ENCODE results near the gene EFCAB11. TPM values are rescaled to one million over a fixed set of nuclear protein-coding genes. Genes with fewer than 3 reads are reported as not detected.

Gene EFCAB11
- total and polyA plus RNA-seq, 2 of the 8 experiments (the other 6 are each of a cell fraction or from before 2014, with no cell fraction given) = 6.8 to 12.8 TPM

DNA sequence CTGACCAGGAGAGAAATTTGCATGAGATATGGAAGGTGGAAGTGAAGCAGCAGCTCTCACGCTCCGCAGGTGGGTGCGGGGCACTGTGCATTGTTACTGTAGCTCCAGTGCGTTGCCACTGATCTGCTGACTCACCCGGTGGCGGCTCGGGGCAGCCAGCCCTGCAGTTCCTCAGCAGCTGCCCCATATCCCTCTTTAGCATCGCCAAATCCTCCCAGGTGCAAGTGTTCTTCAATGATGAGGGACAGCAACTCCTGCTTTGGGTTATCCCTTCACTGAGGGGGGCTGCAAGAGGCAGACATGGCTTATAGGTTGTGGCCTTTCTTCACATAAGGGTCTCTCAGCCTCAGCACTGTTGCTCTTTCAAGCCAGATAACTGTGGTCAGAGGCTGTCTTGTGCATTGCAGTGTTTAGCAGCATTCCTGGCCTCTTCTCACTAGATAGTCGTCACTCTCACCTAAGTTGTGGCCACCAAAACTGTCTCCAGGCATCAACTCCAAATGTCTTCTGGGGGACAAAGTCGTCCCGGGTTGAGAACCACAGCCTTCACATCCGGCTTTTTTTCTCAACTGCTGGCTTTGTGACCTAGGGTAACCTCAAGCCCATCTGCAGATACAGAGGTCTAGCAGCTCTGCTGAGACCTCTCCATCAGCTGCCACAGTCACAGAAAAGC is 180.8 kb downstream of the EFCAB11 start (continued):
- TF ChIP-seq BACH1 (IDR thresholded peaks at IDR 0.05; ENCODE audit: low read length) = peak; percentile 98
- TF ChIP-seq KDM5A (IDR thresholded peaks at IDR 0.05; ENCODE audit: low read length) = no peak
- TF ChIP-seq JUND (IDR thresholded peaks at IDR 0.05; ENCODE audit: low read length) = peak; percentile 80
- TF ChIP-seq SIX5 (IDR thresholded peaks at IDR 0.05; ENCODE audit: low read depth, low read length) = no peak
- TF ChIP-seq TCF12 (IDR thresholded peaks at IDR 0.05; ENCODE audit: low read depth, low read length) = 0 out of 2 replicates have a peak, but pooled peaks have one; percentile 69
- TF ChIP-seq FOSL1 (IDR thresholded peaks at IDR 0.05; ENCODE audit: insufficient read depth, low read depth, low read length) = no peak
- TF ChIP-seq MAFK (IDR thresholded peaks at IDR 0.05; ENCODE audit: low read depth, low read length) = peak; percentile 97
- TF ChIP-seq NANOG (IDR thresholded peaks at IDR 0.05; ENCODE audit: insufficient read depth, low read depth, low read length, poor library complexity, severe bottlenecking) = no peak
- TF ChIP-seq RXRA (IDR thresholded peaks at IDR 0.05; ENCODE audit: insufficient read depth, low read depth, low read length) = no peak
- no peak for TF ChIP-seq ZNF274 (IDR thresholded peaks at IDR 0.05; ENCODE audit: borderline replicate concordance, extremely low read depth, low read length)
- TF ChIP-seq POU5F1 (IDR thresholded peaks at IDR 0.05; ENCODE audit: low read depth, low read length) = no peak
- no peak for TF ChIP-seq SAP30 (IDR thresholded peaks at IDR 0.05; ENCODE audit: insufficient read depth, insufficient replicate concordance, low read length)
- 0 out of 2 replicates have a peak, but pooled peaks have one; percentile 29 for TF ChIP-seq SP1 (IDR thresholded peaks at IDR 0.05; ENCODE audit: low read depth, low read length)
- TF ChIP-seq RFX5 (IDR thresholded peaks at IDR 0.05; ENCODE audit: borderline replicate concordance, low read depth, low read length) = no peak
- 0 out of 2 replicates have a peak, but pooled peaks have one; percentile 35 for TF ChIP-seq RBBP5 (IDR thresholded peaks at IDR 0.05; ENCODE audit: borderline replicate concordance, low read depth, low read length)
- no peak for TF ChIP-seq KDM4A (IDR thresholded peaks at IDR 0.05; ENCODE audit: low read depth, low read length, severe bottlenecking)
- no peak for TF ChIP-seq EZH2 (IDR thresholded peaks at IDR 0.05; ENCODE audit: low read depth, low read length, severe bottlenecking)
- no peak for TF ChIP-seq HDAC2 (IDR thresholded peaks at IDR 0.05; ENCODE audit: borderline replicate concordance in 1 of 2, low read depth in 2 of 2, low read length in 2 of 2)
- TF ChIP-seq PHF8 (conservative IDR thresholded peaks at IDR 0.05; ENCODE audit: low read depth, low read length) = no peak
